GM12878 (cell line): ENCODE results near the gene COL5A1. TPM values are rescaled to one million over a fixed set of nuclear protein-coding genes. Genes with fewer than 3 reads are reported as not detected.

Experiments
- ATAC-seq: fragments of 200-7000 bp; cut with Tn5 transposase; 3 replicates; pipeline ENCODE4 v1.9.1; 2020; ENCODE audit warnings: mild to moderate bottlenecking, moderate library complexity
- BruUV-seq: library from RNA; stranded (reverse); fragments of 400-500 nt; replicated peaks from 2 replicates; lab custom pipeline; 2021; lab: Mats Ljungman, UMichigan
- CTCF ChIA-PET: fragments of 300-600 bp; sonication (Branson Sonifier 250); formaldehyde crosslinking; extraction: SDS; loops from one replicate; lab custom pipeline; 2021; ENCODE audit warnings: inconsistent platforms; lab: Yijun Ruan, JAX
- POLR2A ChIA-PET: fragments of 350-600 bp; formaldehyde crosslinking; extraction: SDS; loops from one replicate; lab custom pipeline; 2021; ENCODE audit warnings: inconsistent platforms; lab: Charles Lee
- RAD21 ChIA-PET: fragments of 300-600 bp; sonication (Branson Sonifier 250); formaldehyde crosslinking; loops from one replicate; lab custom pipeline; 2023; ENCODE audit warnings: antibody characterized with exemption; ENCODE audit not compliant: unreplicated experiment; lab: Charles Lee
- SMC1A ChIA-PET: fragments of 300-600 bp; sonication (Branson Sonifier 250); formaldehyde crosslinking; loops from one replicate; lab custom pipeline; 2023; ENCODE audit not compliant: unreplicated experiment, uncharacterized antibody; lab: Charles Lee
- DNase-seq: peaks from one replicate; pipeline ENCODE4 v3.0.0-alpha.2; 2011; ENCODE audit warnings: low read depth, low spot score
- FAIRE-seq: peaks from 3 replicates; lab custom pipeline; 2011; peaks lifted over from hg19 to GRCh38; lab: Jason Lieb, UNC
- H2AFZ ChIP-seq: 2 replicates; pipeline ENCODE4 v1.6.0; 2011; ENCODE audit warnings: low read depth, low read length, control low read depth; ENCODE audit not compliant: control insufficient read depth
- H3K27ac ChIP-seq: 2 replicates; pipeline ENCODE4 v1.5.1; 2011; ENCODE audit warnings: control low read depth; ENCODE audit not compliant: control insufficient read depth, insufficient read depth
- H3K27me3 ChIP-seq, 2 experiments: replicated peaks in 1 of 2; 2 replicates each; pipeline versions ENCODE4 v1.6.0 to v1.6.1; 2011; ENCODE audit warnings: low read length in 1 of 2; ENCODE audit not compliant: control insufficient read depth in 2 of 2, insufficient read depth in 2 of 2
- H3K36me3 ChIP-seq, 2 experiments: 2 replicates each; pipeline ENCODE4 v1.5.1; 2011; ENCODE audit warnings: low read length in 1 of 2; ENCODE audit not compliant: control insufficient read depth in 2 of 2, insufficient read depth in 2 of 2
- H3K4me1 ChIP-seq: 2 replicates; pipeline ENCODE4 v1.6.1; 2011; ENCODE audit warnings: mild to moderate bottlenecking, low read length, moderate library complexity, mixed read lengths; ENCODE audit not compliant: control insufficient read depth, insufficient read depth
- H3K4me2 ChIP-seq: 2 replicates; pipeline ENCODE4 v1.6.0; 2011; ENCODE audit warnings: control low read depth; ENCODE audit not compliant: control insufficient read depth, insufficient read depth
- H3K4me3 ChIP-seq: fragments of 200-600 bp; sonication (generic); 2 replicates; pipeline ENCODE4 v1.5.1; 2016
- H3K79me2 ChIP-seq: 2 replicates; pipeline ENCODE4 v1.6.0; 2011; ENCODE audit warnings: low read length; ENCODE audit not compliant: control insufficient read depth, insufficient read depth
- H3K9ac ChIP-seq: 2 replicates; pipeline ENCODE4 v1.8.0; 2011; ENCODE audit warnings: low read length, control low read depth, mixed read lengths; ENCODE audit not compliant: control insufficient read depth, insufficient read depth
- H3K9me3 ChIP-seq: replicated peaks from 3 replicates; pipeline ENCODE4 v1.5.1; 2011; ENCODE audit warnings: mild to moderate bottlenecking, low read length; ENCODE audit not compliant: control insufficient read depth, insufficient read depth
- H4K20me1 ChIP-seq: 2 replicates; pipeline ENCODE4 v1.6.0; 2011; ENCODE audit not compliant: control insufficient read depth, insufficient read depth
- EED ChIP-seq: sonication (generic); IDR thresholded peaks from 2 replicates; pipeline ENCODE4 v1.6.1; 2016; ENCODE audit warnings: antibody characterized with exemption, low read depth
- MEF2A ChIP-seq: IDR thresholded peaks from 2 replicates; pipeline ENCODE4 v1.6.1; 2011; ENCODE audit warnings: low read depth, mild to moderate bottlenecking, low read length, moderate library complexity; ENCODE audit not compliant: insufficient read depth
- PML ChIP-seq: IDR thresholded peaks from 2 replicates; pipeline ENCODE4 v1.6.1; 2012; ENCODE audit warnings: low read length, inconsistent platforms
- PRDM15 ChIP-seq: fragments of 450-650 bp; formaldehyde crosslinking; IDR thresholded peaks from 2 replicates; pipeline ENCODE4 v1.4.0; 2020; ENCODE audit warnings: mild to moderate bottlenecking, moderate library complexity
- RUNX3 ChIP-seq: IDR thresholded peaks from 2 replicates; pipeline ENCODE4 v1.6.1; 2012; ENCODE audit warnings: low read length, inconsistent platforms
- SMC3 ChIP-seq: IDR thresholded peaks from 2 replicates; pipeline ENCODE4 v1.6.1; 2011; ENCODE audit warnings: low read length, improper control_type of control experiment, borderline replicate concordance
- STAT3 ChIP-seq: IDR thresholded peaks from 2 replicates; pipeline ENCODE4 v1.6.1; 2011; ENCODE audit warnings: low read depth, low read length, improper control_type of control experiment
- TCF7 ChIP-seq: IDR thresholded peaks from 2 replicates; pipeline ENCODE4 v1.6.1; 2014; ENCODE audit warnings: antibody characterized with exemption, borderline replicate concordance
- USF2 ChIP-seq: IDR thresholded peaks from 2 replicates; pipeline ENCODE4 v1.6.1; 2011; ENCODE audit warnings: low read depth, low read length, improper control_type of control experiment, borderline replicate concordance
- ZNF24 ChIP-seq: fragments of 450-650 bp; IDR thresholded peaks from 2 replicates; pipeline ENCODE4 v1.6.1; 2017; ENCODE audit warnings: antibody characterized with exemption, mild to moderate bottlenecking
- ZNF384 ChIP-seq: IDR thresholded peaks from 2 replicates; pipeline ENCODE4 v1.6.1; 2012; ENCODE audit warnings: low read depth, mild to moderate bottlenecking, low read length, improper control_type of control experiment, borderline replicate concordance
- WGBS: methylation state at CpG from one replicate; pipeline ENCODE4 v1.1.6; 2016; ENCODE audit warnings: low lambda C conversion rate; ENCODE audit not compliant: insufficient replicate concordance, insufficient coverage; ENCODE audit errors: missing lambda C conversion rate; 5-methylcytosine and 5-hydroxymethylcytosine counted together
- in situ Hi-C: fragments of 300-500 bp; cut with MboI; formaldehyde crosslinking; loops from 9 replicates; pipeline ENCODE4 v1.14.3; 2018; ENCODE audit warnings: mixed read lengths
- intact Hi-C: fragments of 100-400 bp; cut with micrococcal nuclease; formaldehyde crosslinking; loops from one replicate; pipeline ENCODE4 v1.14.2; 2022; ENCODE audit not compliant: unreplicated experiment
- polyA plus RNA-seq, 11 experiments: library from polyadenylated mRNA; depleted of rRNA in 4 of 11; unstranded in 6 of 11; stranded (reverse) in 5 of 11; fragments of >200 nt; fragmentation: Nextera tagmentation in 4 of 11; fragmentation: Illumina TruSeq in 1 of 11; extraction: Ambion mirVana in 4 of 11; extraction: Trizol in 1 of 11; gene quantifications; 1 replicate in 1 of 11; 2 replicates in 10 of 11; pipeline versions ENCODE4 v1.2.1 to v1.2.3, GENCODE V29; 2011 to 2016; ENCODE audit warnings: inconsistent platforms in 2 of 11, missing spikeins in 2 of 11, low read depth in 1 of 11
- total RNA-seq, 4 experiments: library from RNA; depleted of rRNA in 3 of 4; stranded (reverse); fragments of >200 nt in 3 of 4; fragmentation: Illumina TruSeq in 1 of 4; extraction: Trizol in 1 of 4; gene quantifications; 2 replicates each; pipeline versions ENCODE4 v1.2.1 to v1.2.3, GENCODE V29; 2013 to 2021
- TF ChIP-seq, protein P1 (sequence below): IDR thresholded peaks from 2 replicates; pipeline ENCODE4 v1.6.1; 2012; ENCODE audit warnings: low read depth, low read length, improper control_type of control experiment
- TF ChIP-seq, protein P2 (sequence below): fragments of 450-650 bp; IDR thresholded peaks from 2 replicates; pipeline ENCODE4 v1.6.1; 2017; ENCODE audit warnings: low read depth, mild to moderate bottlenecking, moderate library complexity
- TF ChIP-seq, protein P3 (sequence below): fragments of 150-350 bp; IDR thresholded peaks from 2 replicates; pipeline ENCODE4 v1.6.1; 2014; ENCODE audit warnings: mild to moderate bottlenecking, low read depth, low read length

COL5A1 gene
- total and polyA plus RNA-seq, 10 of the 15 experiments (the other 5 are each of a cell fraction or from before 2014, with no cell fraction given) = under 0.01 to 0.15 (median 0.13) TPM; not detected in 4

GRCh38 chr9:134885679-134886412 lies 244.2 kb downstream of the COL5A1 start:
- RAD21 ChIA-PET = no interaction called here
- Histone ChIP-seq H2AFZ (no peak overlapping the region), H4K20me1 (no peaks in the 10 kb centered on the region), H3K4me3 (no peak overlapping the region), H3K36me3 (no peaks in the 10 kb centered on the region), H3K27me3 (no peaks in the 10 kb centered on the region; a peak in 1 of 4 replicates), H3K4me2 (no peak overlapping the region), H3K79me2 (no peaks in the 10 kb centered on the region), H3K4me1 (peaks cover 5% of the 10 kb centered on the region; the same call in 1 of the 2 replicates), H3K9ac (no peak overlapping the region), H3K27ac (no peak overlapping the region), H3K9me3 (no peaks in the 10 kb centered on the region)
- CTCF ChIA-PET = interaction anchor here (0.7 kb wide), 1 partner anchor 671 kb away, joined by 3 read pairs; no protein-coding TSS in a partner anchor
- no TSS peak for BruUV-seq
- FAIRE-seq (no peak), ATAC-seq (no peak), DNase-seq (no peak)
- TF ChIP-seq EED = no peak
- TF ChIP-seq, protein P1, sequence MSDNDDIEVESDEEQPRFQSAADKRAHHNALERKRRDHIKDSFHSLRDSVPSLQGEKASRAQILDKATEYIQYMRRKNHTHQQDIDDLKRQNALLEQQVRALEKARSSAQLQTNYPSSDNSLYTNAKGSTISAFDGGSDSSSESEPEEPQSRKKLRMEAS = no peak
- TF ChIP-seq, protein P2, sequence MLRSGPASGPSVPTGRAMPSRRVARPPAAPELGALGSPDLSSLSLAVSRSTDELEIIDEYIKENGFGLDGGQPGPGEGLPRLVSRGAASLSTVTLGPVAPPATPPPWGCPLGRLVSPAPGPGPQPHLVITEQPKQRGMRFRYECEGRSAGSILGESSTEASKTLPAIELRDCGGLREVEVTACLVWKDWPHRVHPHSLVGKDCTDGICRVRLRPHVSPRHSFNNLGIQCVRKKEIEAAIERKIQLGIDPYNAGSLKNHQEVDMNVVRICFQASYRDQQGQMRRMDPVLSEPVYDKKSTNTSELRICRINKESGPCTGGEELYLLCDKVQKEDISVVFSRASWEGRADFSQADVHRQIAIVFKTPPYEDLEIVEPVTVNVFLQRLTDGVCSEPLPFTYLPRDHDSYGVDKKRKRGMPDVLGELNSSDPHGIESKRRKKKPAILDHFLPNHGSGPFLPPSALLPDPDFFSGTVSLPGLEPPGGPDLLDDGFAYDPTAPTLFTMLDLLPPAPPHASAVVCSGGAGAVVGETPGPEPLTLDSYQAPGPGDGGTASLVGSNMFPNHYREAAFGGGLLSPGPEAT = no peak
- no peak for TF ChIP-seq ZNF24
- TF ChIP-seq SMC3 = no peak
- TF ChIP-seq TCF7 = no peak
- no peak for TF ChIP-seq PRDM15 (CRISPR knock-in tag)
- TF ChIP-seq MEF2A = no peak
- TF ChIP-seq, protein P3, sequence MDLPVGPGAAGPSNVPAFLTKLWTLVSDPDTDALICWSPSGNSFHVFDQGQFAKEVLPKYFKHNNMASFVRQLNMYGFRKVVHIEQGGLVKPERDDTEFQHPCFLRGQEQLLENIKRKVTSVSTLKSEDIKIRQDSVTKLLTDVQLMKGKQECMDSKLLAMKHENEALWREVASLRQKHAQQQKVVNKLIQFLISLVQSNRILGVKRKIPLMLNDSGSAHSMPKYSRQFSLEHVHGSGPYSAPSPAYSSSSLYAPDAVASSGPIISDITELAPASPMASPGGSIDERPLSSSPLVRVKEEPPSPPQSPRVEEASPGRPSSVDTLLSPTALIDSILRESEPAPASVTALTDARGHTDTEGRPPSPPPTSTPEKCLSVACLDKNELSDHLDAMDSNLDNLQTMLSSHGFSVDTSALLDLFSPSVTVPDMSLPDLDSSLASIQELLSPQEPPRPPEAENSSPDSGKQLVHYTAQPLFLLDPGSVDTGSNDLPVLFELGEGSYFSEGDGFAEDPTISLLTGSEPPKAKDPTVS = no peak
- TF ChIP-seq STAT3 = no peak
- TF ChIP-seq USF2 = no peak
- no peak for TF ChIP-seq ZNF384
- TF ChIP-seq PML = no peak
- TF ChIP-seq RUNX3 = no peak
- intact Hi-C loops = no loop called here
- 62% methylated on average over 24 of the region's 24 CpGs for WGBS
- in situ Hi-C loops = no loop called here
- SMC1A ChIA-PET = no interaction called here
- POLR2A ChIA-PET = no interaction called here
